Ishikawa (cell line): ENCODE measurements around the gene SLC12A1.

Source experiments
- CEBPB ChIP-seq: IDR thresholded peaks from 2 replicates; pipeline ENCODE4 v1.6.1; 2012
- CREB1 ChIP-seq: IDR thresholded peaks from 2 replicates; pipeline ENCODE4 v1.6.1; 2012; ENCODE audit warnings: low read depth
- EGR1 ChIP-seq: IDR thresholded peaks from 2 replicates; pipeline ENCODE4 v1.6.1; 2012
- EP300 ChIP-seq: IDR thresholded peaks from 2 replicates; pipeline ENCODE4 v1.6.1; 2012; ENCODE audit warnings: borderline replicate concordance
- FOXM1 ChIP-seq: IDR thresholded peaks from 2 replicates; pipeline ENCODE4 v1.6.1; 2012; ENCODE audit warnings: low read depth, borderline replicate concordance
- NFIC ChIP-seq: IDR thresholded peaks from 2 replicates; pipeline ENCODE4 v1.6.1; 2012
- RAD21 ChIP-seq: IDR thresholded peaks from 2 replicates; pipeline ENCODE4 v1.6.1; 2012; ENCODE audit warnings: low read depth
- TCF12 ChIP-seq: IDR thresholded peaks from 2 replicates; pipeline ENCODE4 v1.6.1; 2012; ENCODE audit warnings: low read depth
- TEAD4 ChIP-seq: IDR thresholded peaks from 2 replicates; pipeline ENCODE4 v1.6.1; 2012
- YY1 ChIP-seq: IDR thresholded peaks from 2 replicates; pipeline ENCODE4 v1.6.1; 2012; ENCODE audit warnings: low read depth
- ZBTB7A ChIP-seq: IDR thresholded peaks from 2 replicates; pipeline ENCODE4 v1.6.1; 2012; ENCODE audit warnings: low read depth
- TF ChIP-seq, protein P1 (sequence below): IDR thresholded peaks from 2 replicates; pipeline ENCODE4 v1.6.1; 2012
- TF ChIP-seq, protein P2 (sequence below): IDR thresholded peaks from 2 replicates; pipeline ENCODE4 v1.6.1; 2012
- TF ChIP-seq, protein P3 (sequence below): IDR thresholded peaks from 2 replicates; pipeline ENCODE4 v1.6.1; 2012; ENCODE audit warnings: low read depth, mild to moderate bottlenecking

SLC12A1 gene

DNA sequence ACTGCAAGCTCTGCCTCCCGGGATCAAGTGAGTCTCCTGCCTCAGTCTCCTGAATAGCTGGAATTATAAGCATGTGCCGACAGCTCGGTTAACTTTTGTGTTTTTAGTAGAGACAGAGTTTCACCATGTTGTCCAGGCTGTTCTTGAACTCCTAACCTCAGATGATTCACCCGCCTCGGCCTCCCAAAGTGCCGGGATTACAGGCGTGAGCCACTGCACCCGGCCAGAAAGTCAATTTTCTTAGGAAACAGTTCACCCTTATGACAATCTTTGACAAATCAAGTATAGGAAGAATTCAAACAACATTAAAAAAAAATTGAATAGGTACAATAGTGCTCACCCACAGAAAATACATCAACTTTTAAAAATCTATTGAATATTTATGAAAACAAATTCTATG is 101.5 kb downstream of the SLC12A1 start:
- TF ChIP-seq CEBPB (no peak), TEAD4 (no peak), EGR1 (no peak), NFIC (no peak), RAD21 (no peak), FOXM1 (no peak), ZBTB7A (no peak), EP300 (no peak), TCF12 (no peak)
- TF ChIP-seq, protein P1, sequence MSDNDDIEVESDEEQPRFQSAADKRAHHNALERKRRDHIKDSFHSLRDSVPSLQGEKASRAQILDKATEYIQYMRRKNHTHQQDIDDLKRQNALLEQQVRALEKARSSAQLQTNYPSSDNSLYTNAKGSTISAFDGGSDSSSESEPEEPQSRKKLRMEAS: no peak
- TF ChIP-seq, protein P2, sequence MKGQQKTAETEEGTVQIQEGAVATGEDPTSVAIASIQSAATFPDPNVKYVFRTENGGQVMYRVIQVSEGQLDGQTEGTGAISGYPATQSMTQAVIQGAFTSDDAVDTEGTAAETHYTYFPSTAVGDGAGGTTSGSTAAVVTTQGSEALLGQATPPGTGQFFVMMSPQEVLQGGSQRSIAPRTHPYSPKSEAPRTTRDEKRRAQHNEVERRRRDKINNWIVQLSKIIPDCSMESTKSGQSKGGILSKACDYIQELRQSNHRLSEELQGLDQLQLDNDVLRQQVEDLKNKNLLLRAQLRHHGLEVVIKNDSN: no peak
- TF ChIP-seq, protein P3, sequence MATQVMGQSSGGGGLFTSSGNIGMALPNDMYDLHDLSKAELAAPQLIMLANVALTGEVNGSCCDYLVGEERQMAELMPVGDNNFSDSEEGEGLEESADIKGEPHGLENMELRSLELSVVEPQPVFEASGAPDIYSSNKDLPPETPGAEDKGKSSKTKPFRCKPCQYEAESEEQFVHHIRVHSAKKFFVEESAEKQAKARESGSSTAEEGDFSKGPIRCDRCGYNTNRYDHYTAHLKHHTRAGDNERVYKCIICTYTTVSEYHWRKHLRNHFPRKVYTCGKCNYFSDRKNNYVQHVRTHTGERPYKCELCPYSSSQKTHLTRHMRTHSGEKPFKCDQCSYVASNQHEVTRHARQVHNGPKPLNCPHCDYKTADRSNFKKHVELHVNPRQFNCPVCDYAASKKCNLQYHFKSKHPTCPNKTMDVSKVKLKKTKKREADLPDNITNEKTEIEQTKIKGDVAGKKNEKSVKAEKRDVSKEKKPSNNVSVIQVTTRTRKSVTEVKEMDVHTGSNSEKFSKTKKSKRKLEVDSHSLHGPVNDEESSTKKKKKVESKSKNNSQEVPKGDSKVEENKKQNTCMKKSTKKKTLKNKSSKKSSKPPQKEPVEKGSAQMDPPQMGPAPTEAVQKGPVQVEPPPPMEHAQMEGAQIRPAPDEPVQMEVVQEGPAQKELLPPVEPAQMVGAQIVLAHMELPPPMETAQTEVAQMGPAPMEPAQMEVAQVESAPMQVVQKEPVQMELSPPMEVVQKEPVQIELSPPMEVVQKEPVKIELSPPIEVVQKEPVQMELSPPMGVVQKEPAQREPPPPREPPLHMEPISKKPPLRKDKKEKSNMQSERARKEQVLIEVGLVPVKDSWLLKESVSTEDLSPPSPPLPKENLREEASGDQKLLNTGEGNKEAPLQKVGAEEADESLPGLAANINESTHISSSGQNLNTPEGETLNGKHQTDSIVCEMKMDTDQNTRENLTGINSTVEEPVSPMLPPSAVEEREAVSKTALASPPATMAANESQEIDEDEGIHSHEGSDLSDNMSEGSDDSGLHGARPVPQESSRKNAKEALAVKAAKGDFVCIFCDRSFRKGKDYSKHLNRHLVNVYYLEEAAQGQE: no peak

DNA sequence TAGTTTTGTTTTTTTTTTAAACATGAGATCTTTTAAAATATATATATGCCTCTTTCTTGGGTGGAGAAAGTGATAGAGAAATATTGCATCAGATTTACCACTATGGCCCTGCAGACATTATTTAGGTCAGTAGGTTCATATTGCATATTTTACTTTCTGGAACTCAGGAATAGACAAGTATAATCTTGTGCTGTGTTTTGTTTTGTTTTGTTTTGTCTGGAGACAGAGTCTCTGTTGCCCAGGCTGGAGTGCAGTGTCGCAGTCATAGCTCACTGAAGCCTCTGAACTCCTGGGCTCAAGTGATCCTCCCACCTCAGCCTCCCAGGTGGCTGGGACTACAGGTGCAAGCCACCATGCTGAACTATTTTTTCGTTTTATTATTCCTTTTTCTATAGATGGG is 103.6 kb downstream of the SLC12A1 start:
- TF ChIP-seq TEAD4 (no peak), YY1 (no peak), RAD21 (no peak), NFIC (no peak)
- TF ChIP-seq, protein P1: no peak
- TF ChIP-seq, protein P3: no peak

DNA sequence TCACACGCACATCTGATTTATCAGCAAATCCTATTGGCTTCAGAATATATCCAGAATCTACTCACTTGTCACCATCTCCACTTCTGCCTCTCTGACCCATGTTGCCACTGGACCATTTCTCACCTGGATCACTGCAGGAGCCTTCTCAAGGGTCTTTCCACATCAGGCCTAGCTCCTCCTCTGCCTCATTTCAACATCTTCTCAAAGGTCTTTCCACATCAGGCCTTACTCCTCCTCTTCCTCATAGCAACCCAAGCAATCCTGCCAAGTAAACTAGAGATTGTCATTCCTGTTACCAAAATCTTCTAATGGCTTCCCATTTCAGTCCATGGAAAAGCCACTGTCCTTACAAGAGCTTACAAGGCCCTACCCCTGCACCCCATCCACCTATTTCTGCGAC is 107.1 kb downstream of the SLC12A1 start:
- TF ChIP-seq EP300 (no peak), YY1 (no peak), TCF12 (no peak), FOXM1 (no peak), ZBTB7A (no peak), EGR1 (no peak), RAD21 (no peak), TEAD4 (no peak)
- TF ChIP-seq, protein P2: no peak
- TF ChIP-seq, protein P3: no peak

DNA sequence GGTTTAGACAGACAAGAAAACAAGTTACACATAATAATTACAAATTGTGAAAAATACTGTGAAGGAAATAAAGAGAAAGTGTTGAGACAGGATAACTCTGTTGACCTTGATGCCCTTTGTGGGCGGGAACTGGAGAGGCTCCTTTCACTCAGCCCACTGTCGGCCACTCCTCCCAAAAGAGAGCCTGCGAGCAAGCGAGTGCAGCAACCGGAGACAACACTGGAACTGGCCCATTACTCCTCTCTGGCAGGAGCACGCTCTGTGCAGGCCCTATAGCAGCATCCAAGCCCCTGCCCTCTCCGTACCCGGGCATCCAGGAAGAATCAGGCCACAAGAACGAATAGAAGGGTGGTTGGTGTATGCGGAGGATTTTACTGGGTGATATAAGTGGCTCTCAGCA is 108.9 kb downstream of the SLC12A1 start:
- TF ChIP-seq, protein P3: no peak
- no peak for TF ChIP-seq EP300
- no peak for TF ChIP-seq TEAD4
- TF ChIP-seq, protein P2: no peak
- TF ChIP-seq CEBPB: no peak
- TF ChIP-seq, protein P1: no peak
- TF ChIP-seq EGR1: no peak
- TF ChIP-seq YY1: no peak
- no peak for TF ChIP-seq CREB1
